ENCODE measurements around the gene RASGRP4. TPM values are rescaled to one million over a fixed set of nuclear protein-coding genes. Genes with fewer than 3 reads are reported as not detected.

The RASGRP4 gene
- total RNA-seq, 1 experiment from 2014 or later = not detected

DNA sequence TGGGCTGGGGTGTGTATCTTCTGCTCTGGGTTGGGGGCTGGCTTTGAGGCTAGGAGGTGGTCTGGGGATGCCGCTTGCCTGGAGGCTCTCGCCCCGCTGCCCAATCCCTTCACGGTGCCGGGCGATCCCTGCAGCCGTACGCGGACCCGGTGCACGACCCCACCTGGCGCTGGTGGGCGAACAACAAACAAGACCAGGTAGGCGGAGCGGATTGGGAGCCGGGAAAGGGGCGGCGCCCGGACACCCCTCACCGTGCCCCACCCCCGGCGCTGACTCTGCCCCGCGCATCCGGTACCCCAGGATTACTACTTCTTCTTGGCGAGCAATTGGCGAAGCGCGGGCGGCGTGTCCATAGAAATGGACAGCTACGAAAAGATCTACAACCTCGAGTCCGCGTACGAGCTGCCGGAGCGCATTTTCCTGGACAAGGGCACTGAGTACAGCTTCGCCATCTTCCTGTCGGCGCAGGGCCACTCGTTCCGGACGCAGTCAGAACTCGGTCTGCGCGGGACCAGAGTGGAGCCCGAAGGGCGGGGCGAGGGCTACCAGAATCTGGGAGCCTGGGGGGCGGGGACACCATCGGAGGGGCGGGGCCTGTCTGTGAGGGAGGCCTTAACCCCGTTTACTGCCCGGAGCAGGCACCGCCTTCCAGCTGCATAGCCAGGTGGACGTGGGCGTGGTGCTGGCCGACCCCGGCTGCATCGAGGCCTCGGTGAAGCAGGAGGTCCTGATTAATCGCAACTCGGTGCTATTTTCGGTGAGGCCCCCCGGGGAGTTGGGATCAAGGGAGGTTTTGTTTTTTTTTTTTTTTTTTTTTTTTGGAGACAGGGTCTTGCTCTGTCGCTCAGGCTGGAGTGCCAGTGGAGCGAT, 63.7 kb downstream of the RASGRP4 start:
- no peaks in the 10 kb centered on the region for H3K36me3 ChIP-seq (ENCODE audit: control insufficient read depth, insufficient read depth, low read length)
- no peaks in the 10 kb centered on the region for H3K9me3 Mint-ChIP-seq (ENCODE audit: unreplicated experiment)
- peaks cover 10% of the 10 kb centered on the region for H3K4me1 ChIP-seq
- BruUV-seq (replicated peaks) = no TSS peak
- no peaks in the 10 kb centered on the region for H3K9me3 ChIP-seq
- DNase-seq = peak; percentile 94 to 96
- peak overlapping the region; percentile 79 for H3K4me3 Mint-ChIP-seq (ENCODE audit: unreplicated experiment)
- ChIA-PET POLR2A (interaction anchor here (0.6 to 1.8 kb wide), 3 partner anchors 12 to 98 kb away, joined by 3 to 15 read pairs (median 7); partner anchors contain the start of genes GGN, PSMD8 and SPINT2), CTCF (interaction anchor here (0.6 to 2.9 kb wide), 11 partner anchors 12 to 567 kb away, joined by 3 to 21 read pairs (median 4); partner anchors contain the start of genes FAM98C and PSMD8)
- peak overlapping the region; percentile 96 for H3K4me3 ChIP-seq (ENCODE audit: low read depth, low read length)
- H3K4me1 Mint-ChIP-seq (ENCODE audit: low read depth, unreplicated experiment) = peaks cover 19% of the 10 kb centered on the region
- H3K27ac Mint-ChIP-seq (ENCODE audit: unreplicated experiment) = peak overlapping the region; percentile 20
- TF ChIP-seq, protein P1, sequence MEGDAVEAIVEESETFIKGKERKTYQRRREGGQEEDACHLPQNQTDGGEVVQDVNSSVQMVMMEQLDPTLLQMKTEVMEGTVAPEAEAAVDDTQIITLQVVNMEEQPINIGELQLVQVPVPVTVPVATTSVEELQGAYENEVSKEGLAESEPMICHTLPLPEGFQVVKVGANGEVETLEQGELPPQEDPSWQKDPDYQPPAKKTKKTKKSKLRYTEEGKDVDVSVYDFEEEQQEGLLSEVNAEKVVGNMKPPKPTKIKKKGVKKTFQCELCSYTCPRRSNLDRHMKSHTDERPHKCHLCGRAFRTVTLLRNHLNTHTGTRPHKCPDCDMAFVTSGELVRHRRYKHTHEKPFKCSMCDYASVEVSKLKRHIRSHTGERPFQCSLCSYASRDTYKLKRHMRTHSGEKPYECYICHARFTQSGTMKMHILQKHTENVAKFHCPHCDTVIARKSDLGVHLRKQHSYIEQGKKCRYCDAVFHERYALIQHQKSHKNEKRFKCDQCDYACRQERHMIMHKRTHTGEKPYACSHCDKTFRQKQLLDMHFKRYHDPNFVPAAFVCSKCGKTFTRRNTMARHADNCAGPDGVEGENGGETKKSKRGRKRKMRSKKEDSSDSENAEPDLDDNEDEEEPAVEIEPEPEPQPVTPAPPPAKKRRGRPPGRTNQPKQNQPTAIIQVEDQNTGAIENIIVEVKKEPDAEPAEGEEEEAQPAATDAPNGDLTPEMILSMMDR (IDR thresholded peaks at IDR 0.05; ENCODE audit: insufficient read depth in 1 of 2, low read depth in 1 of 2, low read length in 1 of 2, severe bottlenecking in 1 of 2, unreplicated experiment in 1 of 2) = no peak
- intact Hi-C loops (cut with micrococcal nuclease; ENCODE audit: unreplicated experiment) = loop anchor here (1.0 kb wide), 1 partner anchor 25 kb away; no protein-coding TSS in a partner anchor
- H3K27me3 Mint-ChIP-seq (ENCODE audit: insufficient read depth, unreplicated experiment) = peaks cover 13% of the 10 kb centered on the region
- peaks cover 7% of the 10 kb centered on the region for H3K27me3 ChIP-seq (replicated peaks; ENCODE audit: control insufficient read depth, insufficient read depth, low read length)
- H3K36me3 Mint-ChIP-seq (ENCODE audit: insufficient read depth, unreplicated experiment) = peaks cover 16% of the 10 kb centered on the region

DNA sequence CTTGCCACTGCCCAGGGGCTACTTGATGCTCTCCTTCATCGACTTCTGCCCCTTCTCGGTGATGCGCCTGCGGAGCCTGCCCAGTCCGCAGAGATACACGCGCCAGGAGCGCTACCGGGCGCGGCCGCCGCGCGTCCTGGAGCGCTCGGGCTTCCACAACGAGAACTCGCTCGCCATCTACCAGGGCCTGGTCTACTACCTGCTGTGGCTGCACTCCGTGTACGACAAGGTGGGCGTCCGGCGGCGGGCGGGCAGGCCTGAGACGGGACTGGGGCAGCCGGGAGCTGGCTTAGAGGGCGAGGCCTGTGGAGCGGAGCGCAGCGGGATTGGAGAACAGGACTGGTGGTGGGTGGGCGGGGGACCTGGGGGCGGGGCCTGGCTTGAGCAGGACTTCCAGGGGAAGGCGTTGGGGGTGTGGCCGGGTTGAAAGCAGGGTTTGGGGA, 64.4 kb downstream of the RASGRP4 start:
- H3K27me3 ChIP-seq (replicated peaks; ENCODE audit: control insufficient read depth, insufficient read depth, low read length) = peaks cover 7% of the 10 kb centered on the region
- peak; percentile 92 to 94 for DNase-seq
- peaks cover 14% of the 10 kb centered on the region for H3K27me3 Mint-ChIP-seq (ENCODE audit: insufficient read depth, unreplicated experiment)
- no TSS peak for BruUV-seq (replicated peaks)
- H3K4me1 Mint-ChIP-seq (ENCODE audit: low read depth, unreplicated experiment) = peaks cover 19% of the 10 kb centered on the region
- peak overlapping the region; percentile 20 for H3K27ac Mint-ChIP-seq (ENCODE audit: unreplicated experiment)
- peak overlapping the region; percentile 79 for H3K4me3 Mint-ChIP-seq (ENCODE audit: unreplicated experiment)
- H3K9me3 ChIP-seq = no peaks in the 10 kb centered on the region
- CTCF ChIA-PET = interaction anchor here (0.6 to 2.9 kb wide), 7 partner anchors 13 to 568 kb away, joined by 3 to 21 read pairs (median 3); partner anchors contain the start of genes FAM98C and PSMD8
- H3K4me1 ChIP-seq = peaks cover 10% of the 10 kb centered on the region
- intact Hi-C loops (cut with micrococcal nuclease; ENCODE audit: unreplicated experiment) = loop anchor here (1.0 kb wide), 2 partner anchors 13 to 24 kb away; partner anchors contain the start of gene PSMD8
- POLR2A ChIA-PET = interaction anchor here (0.6 to 1.8 kb wide), 2 partner anchors 13 to 98 kb away, joined by 3 to 15 read pairs; partner anchors contain the start of genes PSMD8 and SPINT2
- peak overlapping the region; percentile 96 for H3K4me3 ChIP-seq (ENCODE audit: low read depth, low read length)
- TF ChIP-seq, protein P1 (IDR thresholded peaks at IDR 0.05; ENCODE audit: insufficient read depth in 1 of 2, low read depth in 1 of 2, low read length in 1 of 2, severe bottlenecking in 1 of 2, unreplicated experiment in 1 of 2) = peak; percentile 22 to 34
- no peaks in the 10 kb centered on the region for H3K36me3 ChIP-seq (ENCODE audit: control insufficient read depth, insufficient read depth, low read length)
- H3K9me3 Mint-ChIP-seq (ENCODE audit: unreplicated experiment) = no peaks in the 10 kb centered on the region
- H3K36me3 Mint-ChIP-seq (ENCODE audit: insufficient read depth, unreplicated experiment) = peaks cover 16% of the 10 kb centered on the region
